ENCODE measurements around the gene SMAP2.
"Not testable (repeated sequence)": the region's sequence is repeated elsewhere in the genome, so short reads cannot be mapped to it uniquely, and the experiment has no call there.

The SMAP2 gene

GRCh38 chr1:40373323-40374283, at the start of gene SMAP2:
Gene SMAP2 (plus strand): TSS chr1:40373727. CDS start chr1:40374121, 394 bp downstream.
- no peaks in the 10 kb centered on the region for H3K9me3 Mint-ChIP-seq
- H3K4me1 Mint-ChIP-seq, result peaks cover 46% of the 10 kb centered on the region
- CTCF ChIA-PET, result interaction anchor here (1.1 to 2.3 kb wide), 8 partner anchors 10 to 57 kb away, joined by 3 to 11 read pairs (median 6); partner anchors contain the start of gene COL9A2
- H3K27me3 Mint-ChIP-seq, result peaks cover 5% of the 10 kb centered on the region
- H3K27ac Mint-ChIP-seq, result peak within 1 kb of the TSS; percentile 98
- H3K4me3 Mint-ChIP-seq, result peak within 1 kb of the TSS; percentile 95
- H3K36me3 Mint-ChIP-seq, result peaks cover 33% of the 10 kb centered on the region
- DNase-seq, result peak; percentile 96

- not testable (repeated sequence) for H3K4me1 Mint-ChIP-seq, H3K9me3 Mint-ChIP-seq, DNase-seq, H3K36me3 Mint-ChIP-seq, H3K4me3 Mint-ChIP-seq, H3K27ac Mint-ChIP-seq
- CTCF ChIA-PET, result interaction anchor here (0.7 kb wide), 2 partner anchors 8 to 265 kb away, joined by 3 read pairs; no protein-coding TSS in a partner anchor
- peaks cover 13% of the 10 kb centered on the region for H3K27me3 Mint-ChIP-seq
These were observed 42.1 kb upstream of the SMAP2 start for GRCh38 chr1:40331403-40331802.

GRCh38 chr1:40332695-40333094, 40.8 kb upstream of the SMAP2 start:
- Mint-ChIP-seq H3K4me1 (no peaks in the 10 kb centered on the region), H3K27ac (no peak overlapping the region), H3K27me3 (peaks cover 13% of the 10 kb centered on the region), H3K9me3 (peaks cover 3% of the 10 kb centered on the region), H3K36me3 (no peaks in the 10 kb centered on the region), H3K4me3 (no peak overlapping the region)
- CTCF ChIA-PET, result interaction anchor here (0.9 to 10.4 kb wide), 4 partner anchors 16 to 189 kb away, joined by 3 to 134 read pairs (median 3); partner anchors contain the start of gene COL9A2
- no peak for DNase-seq

- CTCF ChIA-PET, result interaction anchor here (1.1 to 10.4 kb wide), 11 partner anchors 15 to 255 kb away, joined by 3 to 215 read pairs (median 21); partner anchors contain the start of gene COL9A2
- no peak for DNase-seq
- Mint-ChIP-seq H3K36me3 (no peaks in the 10 kb centered on the region), H3K27me3 (peaks cover 7% of the 10 kb centered on the region), H3K9me3 (peaks cover 1% of the 10 kb centered on the region), H3K27ac (no peak overlapping the region), H3K4me1 (peaks cover 37% of the 10 kb centered on the region), H3K4me3 (no peak overlapping the region)
These were observed 36.1 kb upstream of the SMAP2 start for GRCh38 chr1:40337443-40337842.

GRCh38 chr1:40338745-40339419, 34.6 kb upstream of the SMAP2 start:
- Mint-ChIP-seq H3K27ac (no peak overlapping the region), H3K9me3 (no peaks in the 10 kb centered on the region), H3K4me1 (peaks cover 48% of the 10 kb centered on the region), H3K27me3 (peaks cover 4% of the 10 kb centered on the region), H3K36me3 (no peaks in the 10 kb centered on the region), H3K4me3 (no peak overlapping the region)
- peak; percentile 94 for DNase-seq
- CTCF ChIA-PET, result interaction anchor here (0.6 to 10.4 kb wide), 47 partner anchors 8 to 306 kb away, joined by 3 to 215 read pairs (median 5); partner anchors contain the start of genes COL9A2, SMAP2, TMCO2 and ZFP69B

GRCh38 chr1:40339420-40340323, 33.9 kb upstream of the SMAP2 start:
- peaks cover 56% of the 10 kb centered on the region for H3K4me1 Mint-ChIP-seq
- peak overlapping the region; percentile 12 for H3K27ac Mint-ChIP-seq
- H3K4me3 Mint-ChIP-seq, result no peak overlapping the region
- H3K27me3 Mint-ChIP-seq, result peaks cover 4% of the 10 kb centered on the region
- CTCF ChIA-PET, result interaction anchor here (0.8 to 10.4 kb wide), 41 partner anchors 8 to 420 kb away, joined by 3 to 215 read pairs (median 6); partner anchors contain the start of genes COL9A2, SMAP2, TMCO2 and ZFP69B
- H3K36me3 Mint-ChIP-seq, result no peaks in the 10 kb centered on the region
- no peak for DNase-seq
- H3K9me3 Mint-ChIP-seq, result no peaks in the 10 kb centered on the region

GRCh38 chr1:40341491-40342380, 31.8 kb upstream of the SMAP2 start:
- DNase-seq, result no peak
- Mint-ChIP-seq H3K27ac (peak overlapping the region; percentile 88), H3K27me3 (peaks cover 4% of the 10 kb centered on the region), H3K9me3 (no peaks in the 10 kb centered on the region), H3K4me1 (peaks cover 64% of the 10 kb centered on the region), H3K36me3 (no peaks in the 10 kb centered on the region), H3K4me3 (peak overlapping the region; percentile 30)
- CTCF ChIA-PET, result interaction anchor here (0.7 to 10.4 kb wide), 14 partner anchors 10 to 537 kb away, joined by 3 to 215 read pairs (median 4); partner anchors contain the start of gene SMAP2

- CTCF ChIA-PET, result interaction anchor here (1.0 to 10.4 kb wide), 7 partner anchors 9 to 260 kb away, joined by 3 to 215 read pairs (median 53); partner anchors contain the start of gene SMAP2
- peak overlapping the region; percentile 30 for H3K4me3 Mint-ChIP-seq
- peaks cover 64% of the 10 kb centered on the region for H3K4me1 Mint-ChIP-seq
- H3K27ac Mint-ChIP-seq, result peak overlapping the region; percentile 88
- not testable (repeated sequence) for H3K36me3 Mint-ChIP-seq, H3K27me3 Mint-ChIP-seq, H3K9me3 Mint-ChIP-seq, DNase-seq
These were observed 31.2 kb upstream of the SMAP2 start for GRCh38 chr1:40342381-40342717.

GRCh38 chr1:40344597-40344996, 28.9 kb upstream of the SMAP2 start:
- H3K4me3 Mint-ChIP-seq, result peak overlapping the region; percentile 3
- CTCF ChIA-PET, result interaction anchor here (0.5 to 5.1 kb wide), 4 partner anchors 41 to 1102 kb away, joined by 3 to 53 read pairs (median 6); no protein-coding TSS in a partner anchor
- H3K36me3 Mint-ChIP-seq, result no peaks in the 10 kb centered on the region
- DNase-seq, result peak; percentile 31
- no peaks in the 10 kb centered on the region for H3K9me3 Mint-ChIP-seq
- no peaks in the 10 kb centered on the region for H3K27me3 Mint-ChIP-seq
- peaks cover 54% of the 10 kb centered on the region for H3K4me1 Mint-ChIP-seq
- peak overlapping the region; percentile 16 for H3K27ac Mint-ChIP-seq

GRCh38 chr1:40350391-40350790, 23.1 kb upstream of the SMAP2 start:
- H3K27ac Mint-ChIP-seq, result no peak overlapping the region
- CTCF ChIA-PET, result interaction anchor here (1.3 kb wide), 1 partner anchor 55 kb away, joined by 3 read pairs; no protein-coding TSS in a partner anchor
- no peaks in the 10 kb centered on the region for H3K9me3 Mint-ChIP-seq
- no peak for DNase-seq
- no peaks in the 10 kb centered on the region for H3K27me3 Mint-ChIP-seq
- H3K4me3 Mint-ChIP-seq, result no peak overlapping the region
- no peaks in the 10 kb centered on the region for H3K36me3 Mint-ChIP-seq
- peaks cover 1% of the 10 kb centered on the region for H3K4me1 Mint-ChIP-seq

GRCh38 chr1:40351124-40351523, 22.4 kb upstream of the SMAP2 start:
- Mint-ChIP-seq H3K27me3 (no peaks in the 10 kb centered on the region), H3K9me3 (no peaks in the 10 kb centered on the region), H3K36me3 (no peaks in the 10 kb centered on the region), H3K4me3 (no peak overlapping the region), H3K27ac (no peak overlapping the region), H3K4me1 (no peaks in the 10 kb centered on the region)
- no peak for DNase-seq
- CTCF ChIA-PET, result interaction anchor here (1.1 to 4.1 kb wide), 4 partner anchors 9 to 207 kb away, joined by 3 to 21 read pairs (median 4); no protein-coding TSS in a partner anchor

- Mint-ChIP-seq H3K9me3 (no peaks in the 10 kb centered on the region), H3K27ac (no peak overlapping the region), H3K4me3 (no peak overlapping the region), H3K27me3 (no peaks in the 10 kb centered on the region), H3K36me3 (no peaks in the 10 kb centered on the region), H3K4me1 (no peaks in the 10 kb centered on the region)
- no peak for DNase-seq
- CTCF ChIA-PET, result interaction anchor here (1.1 to 4.1 kb wide), 3 partner anchors 10 to 208 kb away, joined by 3 to 21 read pairs (median 5); no protein-coding TSS in a partner anchor
These were observed 21.4 kb upstream of the SMAP2 start for GRCh38 chr1:40352126-40352525.
